LNCaP clone FGC (cell line): Measurements from ENCODE around the gene RUFY3.

ENCODE experiments used
- DNase-seq: peaks from one replicate; pipeline ENCODE4 v3.0.0-alpha.2; 2011; ENCODE audit warnings: low read depth
- H3K4me3 ChIP-seq: 2 replicates; pipeline ENCODE4 v1.5.1; 2011; ENCODE audit warnings: mild to moderate bottlenecking, low read depth, low read length, control low read depth
- CTCF ChIP-seq: IDR thresholded peaks from 2 replicates; pipeline ENCODE4 v1.5.1; 2012; ENCODE audit warnings: mild to moderate bottlenecking; ENCODE audit not compliant: control insufficient read depth, insufficient read depth; ENCODE audit errors: extremely low read depth

RUFY3 gene

GRCh38 chr4:70706044-70706461 is 15.7 kb upstream of the RUFY3 start:
- H3K4me3 ChIP-seq: peak overlapping the region; percentile 62
- TF ChIP-seq CTCF: no peak
- no peak for DNase-seq

DNA sequence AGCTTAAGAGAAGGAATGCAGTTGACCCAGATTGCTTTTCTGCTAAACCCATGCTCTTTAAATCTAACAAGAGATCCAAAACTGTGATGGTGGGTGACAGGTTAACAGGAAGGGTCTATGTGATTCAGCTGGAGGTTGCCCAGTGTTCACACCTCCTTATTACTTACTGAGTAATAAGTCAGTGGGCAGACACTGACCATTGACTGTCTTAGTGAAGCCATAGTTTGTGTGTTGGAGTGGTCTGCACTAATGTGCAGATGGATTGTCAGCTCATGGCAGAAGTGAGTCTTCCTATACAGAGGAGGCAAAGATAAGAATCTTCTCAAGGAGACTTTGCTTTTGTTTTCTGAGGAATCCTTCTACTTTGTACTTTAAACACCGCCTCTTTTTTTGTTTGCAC is 15.2 kb upstream of the RUFY3 start:
- H3K4me3 ChIP-seq: peak overlapping the region; percentile 62
- DNase-seq: no peak
- TF ChIP-seq CTCF: no peak

- no peak for TF ChIP-seq CTCF
- peak; percentile 77 for DNase-seq
- peak overlapping the region; percentile 25 for H3K4me3 ChIP-seq
Measured at GRCh38 chr4:70709611-70710205, 12.1 kb upstream of the RUFY3 start.

DNA sequence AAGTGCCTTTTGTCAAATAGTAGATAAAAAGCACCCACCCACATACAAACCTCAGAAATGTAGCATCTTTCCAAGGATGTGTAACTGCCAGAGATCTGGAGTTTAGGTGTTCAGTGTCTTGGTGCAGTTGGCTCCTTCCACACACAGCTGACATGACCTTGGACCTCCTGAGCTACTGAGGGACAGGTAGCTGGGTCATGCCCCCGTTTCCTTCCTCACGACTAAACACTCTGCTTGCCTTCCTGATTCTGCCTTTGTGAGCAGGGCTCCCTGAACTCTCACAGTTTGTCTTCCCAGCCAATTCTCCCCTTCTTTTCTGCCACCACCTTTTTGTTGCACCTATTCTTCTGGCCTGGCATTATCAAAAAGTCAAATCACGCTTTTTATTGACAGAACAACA is 10.2 kb upstream of the RUFY3 start:
- TF ChIP-seq CTCF: no peak
- no peak for DNase-seq
- no peak overlapping the region for H3K4me3 ChIP-seq

GRCh38 chr4:70712150-70712549 is 9.6 kb upstream of the RUFY3 start:
- no peak overlapping the region for H3K4me3 ChIP-seq
- no peak for TF ChIP-seq CTCF
- no peak for DNase-seq

DNA sequence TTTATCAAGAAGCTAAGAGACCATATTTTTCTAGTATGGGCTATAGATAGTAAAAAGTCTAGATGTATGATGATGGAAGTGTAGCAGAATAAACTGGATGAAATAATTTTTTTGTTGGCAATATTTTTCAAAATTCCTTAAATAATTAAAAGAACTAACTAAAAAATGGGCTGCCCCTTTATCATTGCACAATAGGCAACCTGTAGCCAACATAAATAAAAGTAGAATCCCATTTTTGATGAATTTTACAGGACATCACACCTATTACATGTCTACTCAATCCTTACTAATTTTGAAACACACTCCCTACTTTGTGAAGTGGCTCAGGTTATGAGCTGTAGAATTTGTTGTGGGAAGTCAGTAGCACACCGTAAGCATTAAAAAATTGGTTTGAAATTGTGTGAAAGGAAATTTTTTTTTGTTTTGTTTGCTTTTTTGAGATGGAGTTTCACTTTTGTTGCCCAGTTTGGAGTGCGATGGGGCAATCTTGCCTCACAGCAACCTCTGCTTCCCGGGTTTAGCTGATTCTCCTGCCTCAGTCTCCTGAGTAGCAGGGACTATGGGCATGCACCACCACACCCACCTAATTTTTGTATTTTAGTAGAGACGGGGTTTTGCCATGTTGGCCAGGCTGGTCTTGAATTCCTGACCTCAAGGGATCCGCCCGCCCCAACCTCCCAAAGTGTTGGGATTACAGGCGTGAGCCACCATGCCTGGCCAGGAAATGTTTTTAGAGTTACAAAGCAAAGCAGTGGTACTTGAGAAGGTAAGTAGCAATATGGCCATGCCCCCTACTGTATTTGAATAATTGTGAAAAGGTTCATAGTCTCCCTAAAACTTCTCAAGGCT is 8.9 kb upstream of the RUFY3 start:
- no peak overlapping the region for H3K4me3 ChIP-seq
- no peak for TF ChIP-seq CTCF
- DNase-seq: no peak
